Tibial nerve (tissue), 4 donors: ENCODE results near the gene NEU1.

Experiments used
- EP300 ChIP-seq, 2 donors: sonication (generic); formaldehyde crosslinking; IDR thresholded peaks; one replicate each; pipeline ENCODE4 v1.6.1; 2017; ENCODE audit warnings: antibody characterized with exemption in 2 of 2, mild to moderate bottlenecking in 1 of 2
- POLR2A ChIP-seq, 2 donors: fragments of 450-650 bp; IDR thresholded peaks; one replicate each; pipeline ENCODE4 v1.6.1; 2017; ENCODE audit warnings: antibody characterized with exemption in 2 of 2, mild to moderate bottlenecking in 2 of 2, moderate library complexity in 2 of 2
- TF ChIP-seq, protein P1 (sequence below), 5 experiments: fragments of 200-600 bp in 3 of 5; fragments of 450-650 bp in 2 of 5; sonication (generic) in 3 of 5; IDR thresholded peaks; one replicate each; pipeline ENCODE4 v1.5.1; 2016 to 2019; ENCODE audit warnings: antibody characterized with exemption in 5 of 5, mild to moderate bottlenecking in 3 of 5, moderate library complexity in 2 of 5

- TF ChIP-seq, protein P1, sequence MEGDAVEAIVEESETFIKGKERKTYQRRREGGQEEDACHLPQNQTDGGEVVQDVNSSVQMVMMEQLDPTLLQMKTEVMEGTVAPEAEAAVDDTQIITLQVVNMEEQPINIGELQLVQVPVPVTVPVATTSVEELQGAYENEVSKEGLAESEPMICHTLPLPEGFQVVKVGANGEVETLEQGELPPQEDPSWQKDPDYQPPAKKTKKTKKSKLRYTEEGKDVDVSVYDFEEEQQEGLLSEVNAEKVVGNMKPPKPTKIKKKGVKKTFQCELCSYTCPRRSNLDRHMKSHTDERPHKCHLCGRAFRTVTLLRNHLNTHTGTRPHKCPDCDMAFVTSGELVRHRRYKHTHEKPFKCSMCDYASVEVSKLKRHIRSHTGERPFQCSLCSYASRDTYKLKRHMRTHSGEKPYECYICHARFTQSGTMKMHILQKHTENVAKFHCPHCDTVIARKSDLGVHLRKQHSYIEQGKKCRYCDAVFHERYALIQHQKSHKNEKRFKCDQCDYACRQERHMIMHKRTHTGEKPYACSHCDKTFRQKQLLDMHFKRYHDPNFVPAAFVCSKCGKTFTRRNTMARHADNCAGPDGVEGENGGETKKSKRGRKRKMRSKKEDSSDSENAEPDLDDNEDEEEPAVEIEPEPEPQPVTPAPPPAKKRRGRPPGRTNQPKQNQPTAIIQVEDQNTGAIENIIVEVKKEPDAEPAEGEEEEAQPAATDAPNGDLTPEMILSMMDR (IDR thresholded peaks at IDR 0.05) = no peak
- no peak for TF ChIP-seq POLR2A (IDR thresholded peaks at IDR 0.05)
- no peak for TF ChIP-seq EP300 (IDR thresholded peaks at IDR 0.05)
Measured at GRCh38 chr6:31882344-31882743, 19.7 kb upstream of the NEU1 start.
